K562 (cell line): ENCODE results near the gene SAMD11. TPM values are rescaled to one million over a fixed set of nuclear protein-coding genes. Genes with fewer than 3 reads are reported as not detected.

Source experiments
- BHLHE40 ChIP-seq: IDR thresholded peaks from 2 replicates; pipeline ENCODE4 v1.6.1; 2011; ENCODE audit warnings: low read length, improper control_type of control experiment
- DDX20 ChIP-seq: fragments of 450-650 bp; IDR thresholded peaks from 2 replicates; pipeline ENCODE4 v1.6.1; 2016; ENCODE audit warnings: missing genetic modification characterization, low read depth, mild to moderate bottlenecking, missing compliant biosample characterization, moderate library complexity
- MAFK ChIP-seq: IDR thresholded peaks from 2 replicates; pipeline ENCODE4 v1.6.1; 2011; ENCODE audit warnings: low read length, improper control_type of control experiment
- RAD21 ChIP-seq, 2 experiments: fragments of 250-450 bp in 1 of 2; fragments of 450-650 bp in 1 of 2; sonication (Bioruptor Pico) in 1 of 2; formaldehyde crosslinking in 1 of 2; IDR thresholded peaks in 1 of 2; conservative IDR thresholded peaks in 1 of 2; 2 replicates each; pipeline versions ENCODE4 v1.4.0 to v1.8.0; 2020 to 2022; ENCODE audit warnings: mild to moderate bottlenecking in 2 of 2, moderate library complexity in 1 of 2
- SETDB1 ChIP-seq: IDR thresholded peaks from one replicate; pipeline ENCODE4 v1.6.1; 2012; ENCODE audit warnings: low read length, control low read depth, inconsistent platforms
- SRSF7 ChIP-seq: fragments of 200-400 bp; formaldehyde crosslinking; optimal IDR thresholded peaks from 2 replicates; pipeline ENCODE3; 2017; ENCODE audit warnings: mild to moderate bottlenecking, low read depth, low read length
- YY1 ChIP-seq, 3 experiments: IDR thresholded peaks; 2 replicates each; pipeline ENCODE4 v1.6.1; 2011; ENCODE audit warnings: low read length in 2 of 3, mild to moderate bottlenecking in 2 of 3, moderate library complexity in 2 of 3, borderline replicate concordance in 1 of 3, control low read depth in 1 of 3, low read depth in 1 of 3; ENCODE audit not compliant: insufficient read depth in 3 of 3, insufficient replicate concordance in 2 of 3, control insufficient read depth in 1 of 3, insufficient read length in 1 of 3; ENCODE audit errors: extremely low read depth in 1 of 3
- ZFP36 ChIP-seq: fragments of 150-350 bp; IDR thresholded peaks from 2 replicates; pipeline ENCODE4 v1.6.1; 2018; ENCODE audit warnings: low read length, low read depth; ENCODE audit not compliant: partially characterized antibody
- ZNF121 ChIP-seq: sonication (generic); formaldehyde crosslinking; conservative IDR thresholded peaks from 2 replicates; pipeline ENCODE4 v1.8.0; 2022; ENCODE audit warnings: missing genetic modification reagents
- ZNF184 ChIP-seq: sonication (generic); formaldehyde crosslinking; IDR thresholded peaks from 2 replicates; pipeline ENCODE4 v1.5.0; 2020; ENCODE audit warnings: missing genetic modification reagents
- ZNF507 ChIP-seq: conservative IDR thresholded peaks from 2 replicates; pipeline ENCODE4 v1.6.1; 2017; ENCODE audit warnings: missing genetic modification characterization, missing compliant biosample characterization
- ZNF551 ChIP-seq: fragments of 250-450 bp; sonication (Bioruptor Pico); IDR thresholded peaks from 2 replicates; pipeline ENCODE4 v1.5.0; 2021; ENCODE audit warnings: mild to moderate bottlenecking, moderate library complexity
- polyA plus RNA-seq, 8 experiments: library from polyadenylated mRNA; depleted of rRNA in 4 of 8; stranded (reverse) in 5 of 8; unstranded in 3 of 8; fragments of >200 nt; fragmentation: Nextera tagmentation in 2 of 8; fragmentation: Illumina TruSeq in 1 of 8; extraction: Ambion mirVana in 2 of 8; extraction: Trizol in 1 of 8; gene quantifications; 2 replicates each; pipeline versions ENCODE4 v1.2.1 to v1.2.3, GENCODE V29; 2011 to 2014; ENCODE audit warnings: inconsistent platforms in 1 of 8, missing spikeins in 1 of 8
- total RNA-seq, 7 experiments: library from RNA; depleted of rRNA in 6 of 7; stranded (reverse); fragments of >200 nt in 6 of 7; fragmentation: Illumina TruSeq in 2 of 7; extraction: Trizol in 2 of 7; gene quantifications; 2 replicates each; pipeline versions ENCODE4 v1.2.1 to v1.2.3, GENCODE V29; 2011 to 2021; ENCODE audit warnings: low replicate concordance in 1 of 7
- TF ChIP-seq, protein P1 (sequence below): sonication (generic); formaldehyde crosslinking; IDR thresholded peaks from 2 replicates; pipeline ENCODE4 v1.4.0; 2020; ENCODE audit warnings: mild to moderate bottlenecking, missing genetic modification reagents
- TF ChIP-seq, protein P2 (sequence below), 2 experiments: fragments of 450-650 bp in 1 of 2; IDR thresholded peaks; 2 replicates each; pipeline ENCODE4 v1.6.1; 2011 to 2017; ENCODE audit warnings: low read depth in 2 of 2, antibody characterized with exemption in 1 of 2, borderline replicate concordance in 1 of 2, low read length in 1 of 2, mild to moderate bottlenecking in 1 of 2, mixed read lengths in 1 of 2; ENCODE audit not compliant: control insufficient read depth in 1 of 2
- TF ChIP-seq, protein P3 (sequence below): fragments of 250-450 bp; sonication (Bioruptor Pico); IDR thresholded peaks from 2 replicates; pipeline ENCODE4 v1.9.0; 2021; ENCODE audit warnings: mild to moderate bottlenecking
- TF ChIP-seq, protein P4 (sequence below): fragments of 250-450 bp; sonication (Bioruptor Pico); IDR thresholded peaks from 2 replicates; pipeline ENCODE4 v1.4.0; 2020; ENCODE audit warnings: mild to moderate bottlenecking
- TF ChIP-seq, protein P5 (sequence below): fragments of 450-650 bp; formaldehyde crosslinking; IDR thresholded peaks from 2 replicates; pipeline ENCODE4 v1.4.0; 2020; ENCODE audit warnings: mild to moderate bottlenecking, mixed read lengths

Gene SAMD11
- total and polyA plus RNA-seq, 9 of the 15 experiments (the other 6 are each of a cell fraction or from before 2014, with no cell fraction given), result 0.07 to 0.82 (median 0.11) TPM; not detected in 2

DNA sequence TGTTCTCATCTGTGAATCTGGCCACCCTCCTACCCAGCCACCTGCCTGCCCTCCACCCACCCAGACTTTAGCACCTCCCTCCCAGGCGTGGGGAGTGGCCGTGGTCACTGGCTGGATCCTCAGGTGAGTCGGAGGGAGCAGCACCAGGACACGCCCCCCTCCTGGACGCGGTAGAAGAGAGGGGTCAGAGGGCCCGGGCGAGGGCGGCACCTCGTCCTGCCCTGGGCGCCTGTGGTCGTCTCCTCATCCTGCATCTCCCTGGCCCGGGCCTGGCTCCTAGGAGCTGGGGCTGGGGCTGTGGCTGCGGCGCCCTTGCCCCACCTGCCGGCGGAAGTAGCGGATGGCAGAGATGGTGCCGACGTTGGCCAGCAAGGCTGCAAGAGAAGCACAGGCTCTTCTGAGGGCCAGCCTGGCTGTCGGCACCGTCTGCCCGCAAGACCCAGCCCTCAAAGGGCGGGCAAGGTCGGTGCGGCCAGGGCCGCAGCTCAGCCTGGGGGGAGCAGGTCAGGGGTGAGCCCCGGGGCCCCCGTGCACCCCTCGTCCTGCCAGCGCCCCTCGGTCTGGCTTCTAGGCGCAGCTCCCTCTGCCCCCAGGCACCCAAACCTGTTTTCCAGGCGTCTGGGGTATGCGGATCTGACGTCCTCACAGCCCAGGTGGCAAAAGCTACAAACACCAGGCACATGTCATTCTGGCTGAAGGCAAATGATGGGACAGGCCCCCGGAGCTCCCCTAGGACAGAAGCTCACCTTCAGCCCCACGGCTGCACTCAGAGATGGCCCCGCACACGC is 52.4 kb downstream of the SAMD11 start (continued):
- TF ChIP-seq, protein P1, sequence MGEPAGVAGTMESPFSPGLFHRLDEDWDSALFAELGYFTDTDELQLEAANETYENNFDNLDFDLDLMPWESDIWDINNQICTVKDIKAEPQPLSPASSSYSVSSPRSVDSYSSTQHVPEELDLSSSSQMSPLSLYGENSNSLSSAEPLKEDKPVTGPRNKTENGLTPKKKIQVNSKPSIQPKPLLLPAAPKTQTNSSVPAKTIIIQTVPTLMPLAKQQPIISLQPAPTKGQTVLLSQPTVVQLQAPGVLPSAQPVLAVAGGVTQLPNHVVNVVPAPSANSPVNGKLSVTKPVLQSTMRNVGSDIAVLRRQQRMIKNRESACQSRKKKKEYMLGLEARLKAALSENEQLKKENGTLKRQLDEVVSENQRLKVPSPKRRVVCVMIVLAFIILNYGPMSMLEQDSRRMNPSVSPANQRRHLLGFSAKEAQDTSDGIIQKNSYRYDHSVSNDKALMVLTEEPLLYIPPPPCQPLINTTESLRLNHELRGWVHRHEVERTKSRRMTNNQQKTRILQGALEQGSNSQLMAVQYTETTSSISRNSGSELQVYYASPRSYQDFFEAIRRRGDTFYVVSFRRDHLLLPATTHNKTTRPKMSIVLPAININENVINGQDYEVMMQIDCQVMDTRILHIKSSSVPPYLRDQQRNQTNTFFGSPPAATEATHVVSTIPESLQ (CRISPR knock-in tag), result no peak
- TF ChIP-seq MAFK (no peak), ZNF507 (tag) (no peak), ZNF184 (CRISPR knock-in tag) (no peak), BHLHE40 (no peak), SETDB1 (no peak), ZNF551 (CRISPR knock-in tag) (no peak), SRSF7 (no peak), DDX20 (tag) (no peak), YY1 (IDR thresholded peaks at IDR 0.05; ENCODE audit: borderline replicate concordance in 1 of 3, control insufficient read depth in 1 of 3, extremely low read depth in 1 of 3, insufficient read depth in 3 of 3, insufficient read length in 1 of 3, insufficient replicate concordance in 2 of 3, low read depth in 1 of 3, low read length in 2 of 3) (peak in 1 of 3 experiments; percentile 15), ZNF121 (CRISPR knock-in tag) (no peak), RAD21 (CRISPR knock-in tag; conservative IDR thresholded peaks at IDR 0.05 in 1 of 2, IDR thresholded peaks at IDR 0.05 in 1 of 2) (peak; percentile 66 to 74), ZFP36 (no peak)
- TF ChIP-seq, protein P2, sequence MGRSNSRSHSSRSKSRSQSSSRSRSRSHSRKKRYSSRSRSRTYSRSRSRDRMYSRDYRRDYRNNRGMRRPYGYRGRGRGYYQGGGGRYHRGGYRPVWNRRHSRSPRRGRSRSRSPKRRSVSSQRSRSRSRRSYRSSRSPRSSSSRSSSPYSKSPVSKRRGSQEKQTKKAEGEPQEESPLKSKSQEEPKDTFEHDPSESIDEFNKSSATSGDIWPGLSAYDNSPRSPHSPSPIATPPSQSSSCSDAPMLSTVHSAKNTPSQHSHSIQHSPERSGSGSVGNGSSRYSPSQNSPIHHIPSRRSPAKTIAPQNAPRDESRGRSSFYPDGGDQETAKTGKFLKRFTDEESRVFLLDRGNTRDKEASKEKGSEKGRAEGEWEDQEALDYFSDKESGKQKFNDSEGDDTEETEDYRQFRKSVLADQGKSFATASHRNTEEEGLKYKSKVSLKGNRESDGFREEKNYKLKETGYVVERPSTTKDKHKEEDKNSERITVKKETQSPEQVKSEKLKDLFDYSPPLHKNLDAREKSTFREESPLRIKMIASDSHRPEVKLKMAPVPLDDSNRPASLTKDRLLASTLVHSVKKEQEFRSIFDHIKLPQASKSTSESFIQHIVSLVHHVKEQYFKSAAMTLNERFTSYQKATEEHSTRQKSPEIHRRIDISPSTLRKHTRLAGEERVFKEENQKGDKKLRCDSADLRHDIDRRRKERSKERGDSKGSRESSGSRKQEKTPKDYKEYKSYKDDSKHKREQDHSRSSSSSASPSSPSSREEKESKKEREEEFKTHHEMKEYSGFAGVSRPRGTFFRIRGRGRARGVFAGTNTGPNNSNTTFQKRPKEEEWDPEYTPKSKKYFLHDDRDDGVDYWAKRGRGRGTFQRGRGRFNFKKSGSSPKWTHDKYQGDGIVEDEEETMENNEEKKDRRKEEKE (IDR thresholded peaks at IDR 0.05; ENCODE audit: borderline replicate concordance in 1 of 2, control insufficient read depth in 1 of 2, low read depth in 2 of 2, low read length in 1 of 2), result no peak
- TF ChIP-seq, protein P3, sequence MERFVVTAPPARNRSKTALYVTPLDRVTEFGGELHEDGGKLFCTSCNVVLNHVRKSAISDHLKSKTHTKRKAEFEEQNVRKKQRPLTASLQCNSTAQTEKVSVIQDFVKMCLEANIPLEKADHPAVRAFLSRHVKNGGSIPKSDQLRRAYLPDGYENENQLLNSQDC (CRISPR knock-in tag), result no peak
- TF ChIP-seq, protein P4, sequence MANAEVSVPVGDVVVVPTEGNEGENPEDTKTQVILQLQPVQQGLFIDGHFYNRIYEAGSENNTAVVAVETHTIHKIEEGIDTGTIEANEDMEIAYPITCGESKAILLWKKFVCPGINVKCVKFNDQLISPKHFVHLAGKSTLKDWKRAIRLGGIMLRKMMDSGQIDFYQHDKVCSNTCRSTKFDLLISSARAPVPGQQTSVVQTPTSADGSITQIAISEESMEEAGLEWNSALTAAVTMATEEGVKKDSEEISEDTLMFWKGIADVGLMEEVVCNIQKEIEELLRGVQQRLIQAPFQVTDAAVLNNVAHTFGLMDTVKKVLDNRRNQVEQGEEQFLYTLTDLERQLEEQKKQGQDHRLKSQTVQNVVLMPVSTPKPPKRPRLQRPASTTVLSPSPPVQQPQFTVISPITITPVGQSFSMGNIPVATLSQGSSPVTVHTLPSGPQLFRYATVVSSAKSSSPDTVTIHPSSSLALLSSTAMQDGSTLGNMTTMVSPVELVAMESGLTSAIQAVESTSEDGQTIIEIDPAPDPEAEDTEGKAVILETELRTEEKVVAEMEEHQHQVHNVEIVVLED (CRISPR knock-in tag), result no peak
- TF ChIP-seq, protein P5, sequence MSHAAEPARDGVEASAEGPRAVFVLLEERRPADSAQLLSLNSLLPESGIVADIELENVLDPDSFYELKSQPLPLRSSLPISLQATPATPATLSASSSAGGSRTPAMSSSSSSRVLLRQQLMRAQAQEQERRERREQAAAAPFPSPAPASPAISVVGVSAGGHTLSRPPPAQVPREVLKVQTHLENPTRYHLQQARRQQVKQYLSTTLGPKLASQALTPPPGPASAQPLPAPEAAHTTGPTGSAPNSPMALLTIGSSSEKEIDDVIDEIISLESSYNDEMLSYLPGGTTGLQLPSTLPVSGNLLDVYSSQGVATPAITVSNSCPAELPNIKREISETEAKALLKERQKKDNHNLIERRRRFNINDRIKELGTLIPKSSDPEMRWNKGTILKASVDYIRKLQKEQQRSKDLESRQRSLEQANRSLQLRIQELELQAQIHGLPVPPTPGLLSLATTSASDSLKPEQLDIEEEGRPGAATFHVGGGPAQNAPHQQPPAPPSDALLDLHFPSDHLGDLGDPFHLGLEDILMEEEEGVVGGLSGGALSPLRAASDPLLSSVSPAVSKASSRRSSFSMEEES, result no peak
